Left cardiac atrium (tissue), 4 donors: ENCODE results near the gene ATF6B. TPM values are rescaled to one million over a fixed set of nuclear protein-coding genes. Genes with fewer than 3 reads are reported as not detected.
"Not testable (repeated sequence)": the region's sequence is repeated elsewhere in the genome, so short reads cannot be mapped to it uniquely, and the experiment has no call there.

Experiments used
- ATAC-seq, 2 donors: fragments of 200-7000 bp; cut with Tn5 transposase; one replicate each; pipeline ENCODE4 v1.9.1; 2020; ENCODE audit warnings: mild to moderate bottlenecking in 2 of 2, moderate library complexity in 2 of 2
- DNase-seq: peaks from one replicate; pipeline ENCODE4 v3.0.0-alpha.2; 2020
- intact Hi-C, 2 donors: fragments of 100-400 bp; cut with DNase I; formaldehyde crosslinking; loops; one replicate each; pipeline versions ENCODE4 v1.14.1 to v1.15.1; 2022 to 2023
- total RNA-seq, 2 donors: library from RNA; stranded (reverse); fragmentation: NEBNext Ultra II Directional; extraction: Animal tissue kit (Norgen Biotek cat#: 25700); gene quantifications; one replicate each; pipeline ENCODE4 v1.2.1, GENCODE V29; 2021
- donor health status: DM: no; HTN: yes; CAD: no.
- donor health status: DM: no; HTN: yes; CAD: no; lungs with severe emphysema.
- donor health status: DM: yes; HTN: yes; CAD: no.
- donor health status: Dilated cardiomyopathy.

ATF6B gene
- total RNA-seq, 2 donors from 2014 or later, result 35.4 to 36.2 TPM

DNA sequence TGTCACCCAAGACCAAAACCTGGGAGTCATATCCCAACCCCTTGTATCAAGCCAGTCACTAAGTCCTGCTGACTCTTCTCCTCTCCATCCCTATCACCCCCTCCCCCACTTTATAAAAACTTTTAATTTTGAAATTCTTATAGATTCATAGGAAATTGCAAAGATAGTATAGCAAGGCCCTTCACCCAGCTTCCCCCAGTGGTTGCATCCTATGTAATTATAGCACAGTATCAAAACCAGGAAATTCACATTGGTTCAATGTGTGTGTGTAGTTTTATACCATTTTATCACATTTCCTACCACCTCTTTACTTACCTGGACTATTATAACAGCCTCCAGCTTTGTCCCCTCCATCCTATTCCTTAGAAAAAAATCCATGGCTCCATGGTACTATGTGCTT is 30.0 kb upstream of the ATF6B start:
- intact Hi-C loops, result no loop called here
- ATAC-seq (no peak), DNase-seq (no peak)

DNA sequence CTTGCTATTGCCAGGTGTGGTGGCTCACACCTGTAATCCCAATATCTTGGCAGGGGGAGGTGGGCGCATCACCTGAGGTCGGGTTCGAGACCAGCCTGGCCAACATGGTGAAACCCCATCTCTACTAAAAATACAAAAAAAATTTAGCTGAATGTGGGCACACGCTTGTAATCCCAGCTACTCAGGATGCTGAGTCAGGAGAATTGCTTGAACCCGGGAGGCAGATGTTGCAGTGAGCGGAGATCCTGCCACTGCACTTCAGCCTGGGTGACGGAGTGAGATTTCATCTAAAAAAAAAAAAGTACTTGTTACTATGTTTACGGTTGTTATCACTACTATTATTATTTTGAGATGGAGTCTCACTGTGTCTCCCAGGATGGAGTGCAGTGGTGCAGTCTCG is 28.8 kb upstream of the ATF6B start:
- intact Hi-C loops, result no loop called here
- no peak for ATAC-seq
- no peak for DNase-seq

DNA sequence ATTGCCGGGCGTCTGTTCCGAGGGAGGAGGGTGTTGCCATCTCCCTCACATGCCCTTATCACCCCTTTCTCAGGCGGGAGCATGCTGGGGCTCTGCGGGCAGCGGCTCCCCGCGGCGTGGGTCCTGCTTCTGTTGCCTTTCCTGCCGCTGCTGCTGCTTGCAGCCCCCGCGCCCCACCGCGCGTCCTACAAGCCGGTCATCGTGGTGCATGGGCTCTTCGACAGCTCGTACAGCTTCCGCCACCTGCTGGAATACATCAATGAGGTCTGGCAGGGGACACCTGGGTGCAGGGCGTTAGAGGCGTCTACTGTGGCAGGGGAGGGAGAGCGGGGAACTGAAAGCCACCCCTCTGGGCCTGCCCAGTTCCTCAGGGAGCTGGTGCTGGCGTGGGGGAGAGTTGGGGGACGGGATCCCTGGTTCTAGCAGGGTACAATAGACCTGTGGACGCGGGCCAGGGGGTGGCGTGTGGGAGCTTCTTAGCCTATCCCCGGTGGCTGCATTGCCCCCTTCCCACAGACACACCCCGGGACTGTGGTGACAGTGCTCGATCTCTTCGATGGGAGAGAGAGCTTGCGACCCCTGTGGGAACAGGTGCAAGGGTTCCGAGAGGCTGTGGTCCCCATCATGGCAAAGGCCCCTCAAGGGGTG is 26.6 kb upstream of the ATF6B start:
- intact Hi-C loops, result loop anchor here in 1 of 2 donors (2.0 kb wide), 2 partner anchors 36 to 68 kb away; no protein-coding TSS in a partner anchor
- DNase-seq (peak; percentile 72), ATAC-seq (peak; percentile 63 to 66)

DNA sequence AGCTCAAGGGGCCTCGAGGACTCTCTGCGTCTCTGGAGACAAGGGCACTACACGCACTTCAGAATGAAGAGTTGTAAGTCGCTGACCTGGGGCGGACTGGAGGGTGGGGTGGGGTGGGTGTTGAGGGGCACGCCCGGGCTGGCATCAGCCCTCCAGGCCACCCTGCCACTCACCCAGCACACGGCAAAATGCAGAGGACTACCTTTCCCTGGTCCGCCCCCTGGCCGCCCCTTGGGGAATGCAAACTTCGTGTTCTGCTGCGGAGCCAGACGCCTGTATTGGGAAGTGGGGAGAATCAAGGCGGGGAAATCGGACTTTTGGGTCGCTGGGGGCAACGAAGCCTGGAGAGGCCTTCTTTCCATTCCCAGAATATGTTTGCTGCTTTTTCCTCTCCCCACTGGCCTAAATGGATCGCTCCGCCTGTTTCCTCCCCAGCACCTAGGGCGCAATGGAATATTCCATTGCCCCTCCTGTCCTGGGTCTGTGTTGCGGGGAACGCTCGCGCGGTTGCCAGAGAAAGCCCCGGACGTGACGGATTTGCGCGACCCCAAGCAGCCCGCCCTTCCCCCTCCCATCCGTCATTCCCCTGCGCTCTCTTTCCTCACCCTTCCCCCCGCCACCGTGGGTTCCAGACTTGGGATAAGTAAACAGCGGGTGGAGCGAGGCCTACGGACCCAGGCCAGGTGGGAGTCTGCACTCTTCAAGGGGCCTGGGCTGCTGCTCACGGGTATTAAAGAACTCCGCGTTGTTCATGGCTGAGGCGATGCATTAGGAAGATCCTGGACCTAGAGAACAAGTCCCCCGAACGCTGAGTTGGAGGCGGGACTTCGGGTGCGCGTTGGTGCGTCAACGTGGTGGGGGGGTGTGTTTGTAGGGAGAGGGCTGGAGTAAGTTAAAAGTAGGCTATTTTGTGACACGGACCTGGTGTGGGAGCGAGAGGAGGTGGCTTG is 25.8 kb upstream of the ATF6B start, which contains the start of gene PPT2:
TSS of gene PPT2 (plus strand) at position 578 of the 950 bp plus-strand sequence. CDS start 454 bp downstream, outside the sequence.
- intact Hi-C loops, result loop anchor here in 1 of 2 donors (2.0 kb wide), 2 partner anchors 35 to 67 kb away; no protein-coding TSS in a partner anchor

DNA sequence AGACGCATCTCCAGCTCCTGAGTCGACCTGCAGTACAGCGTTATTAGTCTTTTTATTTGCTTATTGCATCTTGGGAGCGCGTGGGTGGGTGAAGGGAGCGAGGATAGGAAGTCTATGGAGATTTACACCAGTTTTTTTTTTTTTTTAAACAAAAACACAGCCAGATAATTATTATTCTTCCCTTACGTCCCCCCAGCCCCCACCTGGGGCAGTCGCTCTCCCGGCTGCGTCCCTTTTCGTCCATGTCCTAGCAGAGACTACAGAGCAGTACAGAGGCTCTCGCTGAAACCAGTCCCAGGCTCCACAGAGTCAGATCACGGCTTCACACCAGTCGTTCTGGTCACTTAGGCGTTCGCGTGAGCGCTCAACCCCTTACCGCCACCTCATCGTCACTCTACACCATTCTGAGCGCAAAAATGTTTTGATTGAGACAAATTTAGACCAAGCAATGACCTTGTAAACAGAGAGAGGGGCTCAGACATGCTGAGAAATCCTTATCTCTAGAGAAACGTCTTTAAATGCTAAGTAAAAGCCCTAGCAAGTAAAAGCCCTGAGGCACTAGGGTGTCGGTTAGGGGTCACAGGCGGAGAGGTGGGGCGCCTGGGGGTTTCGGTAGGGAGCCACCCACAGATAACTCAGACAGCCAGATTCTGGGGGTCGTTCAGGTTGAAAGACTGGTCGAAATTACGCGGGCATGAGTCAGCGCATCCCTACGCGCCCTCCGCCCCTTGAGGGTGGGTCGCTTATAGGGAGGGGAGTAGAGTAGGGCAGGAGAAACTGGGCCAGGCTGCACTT is 24.9 kb upstream of the ATF6B start:
- DNase-seq (peak; percentile 46), ATAC-seq (peak; percentile 31 to 53)
- intact Hi-C loops, result no loop called here

More for the DNA sequence above, 25.8 kb upstream of the ATF6B start, which contains the start of gene PPT2:
- ATAC-seq (peak; percentile 88 to 91), DNase-seq (peak; percentile 94)

DNA sequence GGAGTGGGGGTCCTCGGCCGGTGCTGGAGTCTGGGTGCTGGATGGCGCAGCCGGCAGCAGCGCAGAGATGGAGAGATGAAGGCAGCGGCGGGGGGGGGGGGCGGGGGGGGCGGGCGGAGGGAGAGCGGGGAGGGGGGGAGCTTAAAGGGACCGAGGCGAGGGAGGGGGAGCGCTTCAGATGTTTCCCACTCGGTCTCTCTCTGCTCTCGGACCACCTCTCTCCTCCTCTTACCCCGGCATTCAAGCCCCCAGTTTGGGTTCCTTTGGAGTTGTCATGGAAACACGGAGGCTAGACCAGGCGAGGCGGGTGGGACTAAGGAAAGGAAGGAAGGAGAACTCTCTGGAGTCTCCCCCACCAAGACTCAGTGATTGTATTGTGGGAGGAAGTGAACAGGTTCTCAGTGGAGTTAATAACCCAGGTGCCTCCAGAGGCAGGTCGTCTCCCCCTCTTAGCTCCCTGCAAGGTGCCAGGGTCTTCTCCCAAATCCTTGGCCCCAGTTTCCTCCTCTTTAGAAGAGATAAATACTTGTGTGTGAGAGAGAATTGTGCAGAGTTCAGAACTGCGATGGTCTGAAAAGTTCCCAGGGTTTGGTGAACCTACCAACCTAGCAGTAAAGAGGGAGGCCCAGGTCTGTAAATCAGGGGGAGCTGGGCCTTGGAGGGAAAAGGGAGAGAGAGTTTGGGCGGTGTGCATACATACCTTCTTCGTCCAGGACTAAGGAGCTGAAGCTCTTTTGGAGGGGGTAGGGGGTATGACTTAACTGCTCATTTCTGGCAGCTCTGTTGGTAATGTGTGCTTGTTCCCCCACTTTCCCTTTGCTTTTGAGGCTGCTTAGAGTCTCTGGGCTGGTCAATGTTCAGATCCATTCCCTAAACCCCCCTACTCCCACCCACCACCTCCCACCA is 24.1 kb upstream of the ATF6B start, which contains the start of gene PRRT1:
TSS of gene PRRT1 (minus strand) at position 77 of the 906 bp plus-strand sequence. CDS start 112 bp downstream, outside the sequence.
- DNase-seq (no peak), ATAC-seq (no peak)
- intact Hi-C loops, result no loop called here

DNA sequence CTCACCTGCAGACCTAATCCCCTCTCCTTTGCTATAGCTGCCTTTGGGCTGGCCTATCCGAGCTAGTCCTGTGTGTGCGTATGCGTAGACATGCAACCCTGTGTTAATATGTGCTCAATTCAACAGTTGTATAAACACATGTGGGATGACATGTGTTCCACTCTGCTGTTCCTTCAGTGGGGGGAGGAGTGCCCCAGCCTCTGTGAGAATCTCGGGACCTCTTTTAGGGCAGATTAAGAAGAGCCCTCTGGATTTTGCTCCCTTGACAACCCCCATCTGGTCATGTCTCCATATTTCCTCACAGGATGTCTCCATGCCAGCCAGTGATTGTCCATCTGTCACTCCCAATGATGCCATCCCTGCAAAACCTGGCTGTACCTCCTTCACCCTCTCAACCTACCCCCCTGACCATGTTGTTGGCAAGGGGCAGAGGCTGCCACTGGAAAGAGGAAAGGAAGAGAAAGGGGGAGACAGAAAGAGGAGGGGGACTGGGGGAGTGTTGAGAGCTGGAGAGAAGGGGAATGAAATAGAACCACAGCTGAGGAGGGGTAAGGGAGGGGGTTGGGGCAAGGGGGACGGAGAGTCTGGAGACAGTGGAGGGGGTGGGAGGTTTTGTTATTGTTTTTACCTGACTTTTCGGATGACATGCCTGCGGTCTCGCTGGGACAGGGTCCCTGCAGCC is 23.3 kb upstream of the ATF6B start:
- DNase-seq, result no peak
- no peak for ATAC-seq
- intact Hi-C loops, result no loop called here

DNA sequence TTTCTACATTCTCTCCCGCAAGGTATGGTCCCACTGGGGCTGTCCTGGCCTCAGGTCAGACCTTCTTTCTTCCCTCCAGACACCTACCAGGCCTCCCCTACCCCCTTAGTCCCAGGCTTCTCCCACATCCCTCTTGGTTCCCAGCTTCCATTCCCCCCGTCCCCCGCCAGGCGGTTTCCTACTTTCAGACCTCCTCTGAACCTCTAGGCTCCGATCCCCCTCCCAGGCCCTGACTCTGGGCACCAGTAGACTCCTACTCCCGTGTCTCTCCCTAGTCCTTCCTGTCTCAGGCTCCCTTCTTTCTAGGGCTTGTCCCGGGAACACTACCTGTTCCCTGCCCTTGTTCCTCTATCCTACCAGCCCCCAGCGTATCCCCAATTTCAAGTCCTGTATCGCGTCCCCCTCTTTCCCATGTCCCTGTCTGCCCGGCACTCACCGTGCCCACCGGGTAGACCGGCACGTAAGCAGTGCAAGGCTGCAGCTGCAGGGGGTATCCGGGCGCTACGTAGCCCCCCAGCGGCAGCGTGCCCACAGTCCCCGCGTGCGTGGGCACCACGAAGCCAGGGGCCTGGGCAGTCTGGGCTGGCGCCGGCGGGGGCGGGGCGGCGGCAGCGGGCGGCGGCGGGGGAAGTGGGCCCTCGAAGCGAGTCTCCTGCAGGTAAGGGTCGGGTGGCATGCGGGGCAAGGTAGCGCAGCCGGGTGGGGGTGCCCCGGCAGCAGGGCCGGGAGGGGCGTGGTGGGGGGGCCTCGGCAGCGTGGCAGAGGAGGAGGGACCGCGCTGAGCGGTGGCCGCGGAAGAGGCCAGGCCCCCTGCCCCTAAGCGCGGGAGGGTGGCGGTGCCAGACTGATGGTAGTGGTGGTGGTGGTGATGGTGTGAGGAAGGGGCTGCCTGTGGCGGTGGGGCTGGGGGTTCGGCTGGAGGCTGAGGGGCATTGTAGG is 22.2 kb upstream of the ATF6B start:
- ATAC-seq, result no peak
- intact Hi-C loops, result no loop called here
- DNase-seq, result no peak

DNA sequence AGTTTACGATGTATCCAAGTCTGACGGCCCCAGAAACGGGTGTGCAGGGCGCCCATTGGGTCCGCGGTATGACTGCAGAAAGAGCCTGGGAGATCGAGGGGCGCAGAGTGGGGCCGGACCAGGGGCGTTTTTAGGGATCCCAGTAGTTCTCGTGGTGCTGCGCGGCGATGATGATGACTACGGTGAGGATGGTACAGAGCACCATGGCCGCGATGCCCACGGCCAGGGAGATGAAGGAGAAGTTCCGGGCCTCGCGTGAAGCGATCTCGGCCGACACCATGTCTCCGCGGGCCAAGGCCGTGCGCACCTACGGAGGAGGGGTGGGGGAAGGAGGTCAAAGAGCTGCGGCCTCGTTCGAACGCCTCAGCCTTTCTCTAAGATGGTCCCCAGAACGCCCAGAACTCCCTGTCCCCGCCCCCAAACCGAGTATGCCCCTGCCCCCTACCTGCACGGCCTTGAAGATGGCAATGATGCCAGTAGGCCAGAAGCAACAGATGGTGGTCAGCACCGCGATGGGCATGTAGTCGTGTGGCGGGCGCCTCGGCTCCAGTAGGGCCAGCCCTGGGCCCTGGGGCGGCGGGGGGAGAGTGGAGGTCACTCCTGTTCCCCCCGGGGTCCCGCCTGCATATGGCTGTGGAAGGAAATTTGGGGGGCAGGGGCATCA is 21.2 kb upstream of the ATF6B start:
- no peak for DNase-seq
- ATAC-seq, result no peak
- intact Hi-C loops, result no loop called here

DNA sequence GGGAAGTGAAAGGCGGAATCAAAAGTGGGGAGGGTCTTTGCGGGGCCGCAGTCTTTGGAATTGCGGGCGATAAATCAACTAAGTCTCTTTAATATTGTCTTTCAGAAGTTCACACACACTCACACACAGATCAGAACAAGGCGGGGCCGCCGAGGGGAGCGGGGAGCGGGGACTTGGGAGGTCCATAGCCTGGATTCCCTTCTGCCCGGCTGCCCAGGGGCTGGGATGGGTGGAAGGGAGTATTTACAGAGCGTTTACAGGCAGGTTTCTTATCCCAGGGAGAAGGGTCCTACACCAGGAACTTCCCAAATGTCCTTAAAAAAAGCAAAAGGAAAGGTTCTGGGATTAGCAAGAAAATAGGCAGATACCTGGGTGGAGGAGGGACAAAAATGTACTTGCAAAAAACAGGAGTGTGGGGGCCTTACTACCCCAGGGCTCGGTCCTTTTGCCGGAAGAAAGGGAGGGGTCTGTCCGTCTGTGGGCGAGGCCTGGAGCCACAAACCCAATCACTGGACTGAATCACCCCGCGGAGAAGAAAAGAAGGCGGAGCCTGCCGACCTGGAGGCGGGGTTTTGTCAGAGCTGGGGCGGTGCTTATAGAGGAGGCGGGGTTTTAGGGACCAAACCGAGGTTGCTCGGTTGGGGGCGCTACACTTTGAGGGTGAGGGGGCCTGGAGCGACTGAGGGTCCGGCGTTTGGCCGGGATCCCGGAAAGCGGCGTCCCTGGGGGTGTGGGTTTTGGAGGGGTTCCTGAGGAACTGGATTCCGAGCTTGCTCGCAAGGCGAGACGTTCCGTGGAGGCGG is 20.4 kb upstream of the ATF6B start:
- DNase-seq, result peak; percentile 80

DNA sequence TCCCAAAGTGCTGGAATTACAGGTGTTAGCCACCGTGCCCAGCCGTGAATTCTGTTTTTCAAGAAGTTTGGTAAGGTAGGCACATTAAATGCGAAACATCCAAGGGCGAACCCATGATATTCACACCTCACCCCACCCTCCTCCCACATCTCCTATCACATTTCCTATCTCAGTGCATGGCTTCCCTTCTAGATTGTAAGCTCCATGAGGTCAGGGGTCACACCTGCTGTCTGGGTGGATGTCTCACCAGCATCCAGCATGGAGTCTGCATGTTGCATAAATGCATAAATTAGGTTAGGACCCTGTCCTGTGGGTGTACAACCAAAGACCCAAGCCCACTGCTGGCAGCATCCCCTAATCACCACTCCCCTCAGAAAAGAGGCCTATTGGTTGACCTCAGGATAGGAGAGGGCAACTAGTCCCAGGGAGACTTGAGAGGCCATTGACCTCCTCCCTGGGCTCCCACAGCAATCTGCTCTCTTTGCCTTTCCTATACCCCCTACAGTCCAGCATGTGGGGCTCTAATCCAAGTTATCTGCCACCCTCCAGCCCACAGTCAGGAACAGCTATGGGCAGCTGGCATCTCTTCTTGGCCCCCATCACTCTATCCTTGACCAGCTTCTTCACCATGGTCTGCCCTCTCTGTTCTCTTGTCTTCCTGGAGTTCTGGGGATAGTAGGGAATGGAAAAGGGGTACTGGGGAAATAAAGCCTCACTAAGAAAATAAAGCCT is 19.5 kb upstream of the ATF6B start:
- ATAC-seq, result no peak
- DNase-seq, result no peak
- intact Hi-C loops, result no loop called here

More for the DNA sequence above, 20.4 kb upstream of the ATF6B start:
- ATAC-seq, result peak; percentile 28 to 75
- intact Hi-C loops, result no loop called here

DNA sequence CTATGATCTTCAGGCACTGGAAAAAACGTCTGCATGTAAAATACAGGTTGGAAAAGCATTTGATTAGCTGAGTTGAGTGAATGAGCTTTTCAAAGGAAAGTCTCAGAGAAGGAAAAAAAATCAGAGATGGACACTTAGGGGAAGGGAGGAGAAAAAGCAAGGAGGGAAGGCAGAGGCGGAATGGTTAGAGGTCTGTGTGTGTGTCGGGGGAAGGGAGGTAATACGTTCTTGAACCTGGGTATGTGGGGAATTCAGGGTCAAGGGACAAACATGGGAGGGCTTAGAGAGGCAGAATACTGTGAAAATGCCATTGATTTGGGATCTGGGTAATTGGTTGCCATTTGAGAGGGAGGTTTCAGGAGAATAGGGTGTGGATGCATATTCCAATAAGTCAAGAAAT is 18.6 kb upstream of the ATF6B start:
- no peak for DNase-seq
- intact Hi-C loops, result no loop called here
- no peak for ATAC-seq

DNA sequence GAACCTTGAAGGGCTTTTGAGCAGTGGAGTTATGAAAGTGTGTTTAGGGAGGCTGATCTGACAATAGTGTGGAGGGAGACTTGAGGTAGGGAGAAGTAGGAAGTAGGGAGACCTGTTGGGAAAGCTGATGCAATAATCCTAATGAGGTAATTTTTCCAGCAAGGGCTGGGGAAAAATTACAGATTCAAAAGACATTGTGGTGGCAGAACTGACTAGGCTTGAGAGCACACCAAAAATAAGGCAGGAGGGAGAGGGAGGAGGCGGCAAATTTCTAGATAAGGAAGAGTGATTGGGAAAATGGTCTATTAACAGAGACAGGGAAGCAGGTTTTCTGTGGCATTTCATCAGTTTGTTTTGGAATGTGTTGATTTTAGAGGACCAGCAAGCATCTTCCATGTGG is 18.2 kb upstream of the ATF6B start:
- intact Hi-C loops, result no loop called here
- ATAC-seq (no peak), DNase-seq (no peak)

DNA sequence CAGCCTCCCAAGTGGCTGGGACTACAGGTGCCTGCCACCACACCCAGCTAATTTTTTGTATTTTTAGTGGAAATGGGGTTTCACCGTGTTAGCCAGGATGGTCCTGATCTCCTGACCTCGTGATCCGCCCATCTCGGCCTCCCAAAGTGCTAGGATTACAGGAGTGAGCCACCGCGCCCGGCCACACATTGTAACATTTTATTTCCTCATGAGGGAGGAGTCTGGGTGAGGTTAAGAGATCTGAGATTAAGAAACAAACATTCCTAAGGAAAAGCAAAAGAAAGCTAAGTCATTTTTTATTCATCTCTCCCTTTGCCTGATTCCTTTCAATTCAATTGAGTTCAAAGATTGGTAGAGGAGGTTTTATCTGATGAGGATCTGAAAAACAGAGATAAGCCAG is 16.2 kb upstream of the ATF6B start:
- intact Hi-C loops, ATAC-seq, DNase-seq: not testable (repeated sequence)
